ENCODE data around the gene ZNF71. TPM values are rescaled to one million over a fixed set of nuclear protein-coding genes. Genes with fewer than 3 reads are reported as not detected.

ZNF71 gene
- total and polyA plus RNA-seq, 2 of the 8 experiments (the other 6 are each of a cell fraction or from before 2014, with no cell fraction given), result 8.2 to 12.4 TPM

- TF ChIP-seq, protein P1, sequence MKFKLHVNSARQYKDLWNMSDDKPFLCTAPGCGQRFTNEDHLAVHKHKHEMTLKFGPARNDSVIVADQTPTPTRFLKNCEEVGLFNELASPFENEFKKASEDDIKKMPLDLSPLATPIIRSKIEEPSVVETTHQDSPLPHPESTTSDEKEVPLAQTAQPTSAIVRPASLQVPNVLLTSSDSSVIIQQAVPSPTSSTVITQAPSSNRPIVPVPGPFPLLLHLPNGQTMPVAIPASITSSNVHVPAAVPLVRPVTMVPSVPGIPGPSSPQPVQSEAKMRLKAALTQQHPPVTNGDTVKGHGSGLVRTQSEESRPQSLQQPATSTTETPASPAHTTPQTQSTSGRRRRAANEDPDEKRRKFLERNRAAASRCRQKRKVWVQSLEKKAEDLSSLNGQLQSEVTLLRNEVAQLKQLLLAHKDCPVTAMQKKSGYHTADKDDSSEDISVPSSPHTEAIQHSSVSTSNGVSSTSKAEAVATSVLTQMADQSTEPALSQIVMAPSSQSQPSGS (IDR thresholded peaks at IDR 0.05; ENCODE audit: low read length), result no peak
- TF ChIP-seq ASH2L (IDR thresholded peaks at IDR 0.05; ENCODE audit: low read length) (no peak), BCL11A (IDR thresholded peaks at IDR 0.05; ENCODE audit: low read depth in 2 of 2, low read length in 2 of 2) (no peak), CTBP2 (IDR thresholded peaks at IDR 0.05; ENCODE audit: borderline replicate concordance, insufficient read depth, insufficient read length, low read length) (no peak), CEBPB (IDR thresholded peaks at IDR 0.05; ENCODE audit: low read depth, low read length) (no peak), NRF1 (IDR thresholded peaks at IDR 0.05; ENCODE audit: low read depth, low read length) (no peak), POU5F1 (IDR thresholded peaks at IDR 0.05; ENCODE audit: low read depth, low read length) (no peak)
Observed at GRCh38 chr19:56608274-56608964, 13.3 kb downstream of the ZNF71 start (continued).

All from H1 (cell line).